KG1 (cell line): Measurements from ENCODE around the gene FUT6.
A peak's percentile ranks its signal among the peaks of the same experiment; 100 is the strongest.
"Not testable (repeated sequence)": the region's sequence is repeated elsewhere in the genome, so short reads cannot be mapped to it uniquely, and the experiment has no call there.

ENCODE experiments used
- DNase-seq: peaks from one replicate; lab custom pipeline; 2025; lab: John Stamatoyannopoulos, UW

Gene FUT6

GRCh38 chr19:5857203-5858081 is 17.9 kb upstream of the FUT6 start:
- no peak for DNase-seq

- not testable (repeated sequence) for DNase-seq
Observed at GRCh38 chr19:5855151-5855550, 15.6 kb upstream of the FUT6 start.

DNA sequence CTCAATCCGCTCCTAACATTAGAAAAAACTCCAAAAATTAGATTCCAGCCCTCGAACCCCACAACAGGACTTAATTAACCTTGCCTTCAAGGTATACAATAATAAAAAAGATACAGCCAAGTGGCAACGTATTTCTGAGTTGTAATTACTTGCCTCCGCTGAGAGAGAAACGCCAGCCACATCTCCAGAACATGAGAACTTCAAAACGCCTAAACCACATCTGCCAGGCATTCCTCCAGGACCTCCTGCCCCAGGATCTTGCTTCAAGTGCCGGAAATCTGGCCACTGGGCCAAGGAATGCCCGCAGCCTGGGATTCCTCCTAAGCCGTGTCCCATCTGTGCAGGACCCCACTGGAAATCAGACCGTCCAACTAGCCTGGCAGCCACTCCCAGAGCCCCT is 14.6 kb upstream of the FUT6 start:
- DNase-seq: not testable (repeated sequence)

GRCh38 chr19:5851302-5851701 is 11.8 kb upstream of the FUT6 start, which contains the start of gene FUT3:
Gene FUT3 (minus strand): TSS chr19:5851449.
- DNase-seq: no peak

DNA sequence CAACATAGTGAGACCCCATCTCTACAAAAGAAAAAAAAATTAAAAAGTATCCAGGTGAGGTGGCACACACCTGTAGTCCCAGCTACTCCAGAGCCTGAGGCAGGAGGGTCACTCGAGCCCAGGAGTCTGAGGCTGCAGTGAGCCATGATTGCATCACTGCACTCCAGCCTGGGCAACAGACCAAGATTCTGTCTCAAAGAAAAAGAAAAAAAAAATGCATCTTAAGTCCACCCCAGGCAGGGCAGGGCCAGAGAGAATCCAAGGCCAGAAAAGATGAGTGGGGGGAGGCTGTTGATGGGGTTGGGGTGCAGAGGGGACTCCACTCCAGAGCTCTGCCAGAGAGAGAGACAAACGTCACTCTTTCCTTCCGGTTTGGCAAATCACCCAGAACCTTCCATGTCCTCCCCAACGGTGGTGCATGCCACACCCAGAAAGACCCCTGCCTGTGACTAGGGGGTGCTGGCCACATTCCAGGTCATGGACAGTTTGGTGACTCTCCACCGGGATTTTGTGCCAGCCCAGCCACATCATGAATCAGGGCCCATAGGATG is 11.3 kb upstream of the FUT6 start:
- no peak for DNase-seq

DNA sequence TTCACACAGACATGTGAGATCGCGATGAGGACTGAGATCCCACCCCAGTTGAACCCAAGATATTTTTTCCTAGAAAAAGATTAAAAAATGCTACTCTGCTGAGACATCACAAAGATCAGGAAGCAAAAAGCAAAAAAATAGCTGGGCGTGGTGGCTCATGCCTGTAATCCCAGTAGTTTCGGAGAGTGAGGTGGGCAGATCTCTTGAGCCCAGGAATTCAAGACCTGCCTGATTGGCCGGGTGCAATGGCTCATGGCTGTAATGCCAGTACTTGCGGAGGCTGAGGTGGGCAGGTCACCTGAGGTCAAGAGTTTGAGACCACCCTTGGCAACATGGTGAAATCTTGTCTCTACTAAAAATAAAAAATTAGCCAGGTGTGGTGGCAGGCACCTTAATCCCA is 10.7 kb upstream of the FUT6 start:
- no peak for DNase-seq

DNA sequence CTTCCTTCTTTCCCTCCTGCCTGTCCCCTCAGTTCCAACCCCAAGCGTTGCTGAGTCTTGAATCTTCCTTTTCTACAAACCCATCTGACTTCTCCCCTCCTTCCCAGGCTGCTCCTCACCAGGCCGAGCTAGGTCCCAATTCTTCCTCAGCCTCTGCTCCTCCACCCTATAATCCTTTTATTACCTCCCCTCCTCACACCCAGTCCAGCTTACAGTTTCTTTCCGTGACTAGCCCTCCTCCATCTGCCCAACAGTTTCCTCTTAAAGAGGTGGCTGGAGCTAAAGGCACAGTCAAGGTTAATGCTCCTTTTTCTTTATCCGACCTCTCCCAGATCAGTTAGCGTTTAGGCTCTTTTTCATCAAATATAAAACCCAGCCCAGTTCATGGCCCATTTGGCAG is 9.1 kb upstream of the FUT6 start:
- DNase-seq: not testable (repeated sequence)

DNA sequence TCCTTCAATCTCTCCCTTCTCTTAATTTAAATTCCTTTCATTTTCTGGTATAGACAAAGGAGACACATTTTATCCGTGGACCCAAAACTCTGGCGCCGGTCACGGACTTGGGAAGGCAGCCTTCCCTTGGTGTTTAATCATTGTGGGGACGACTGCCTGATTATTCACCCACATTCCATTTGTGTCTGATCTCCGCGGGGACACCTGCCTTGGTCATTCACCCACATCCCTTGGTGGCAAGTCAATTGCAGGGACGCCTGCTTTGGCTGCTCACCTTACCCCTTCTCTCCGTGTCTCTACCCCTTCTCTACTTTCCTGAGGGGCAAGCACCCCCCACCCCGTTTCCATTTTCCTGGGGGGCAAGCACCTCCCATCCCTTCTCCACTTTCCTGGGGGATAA is 8.3 kb upstream of the FUT6 start:
- DNase-seq: not testable (repeated sequence)

DNA sequence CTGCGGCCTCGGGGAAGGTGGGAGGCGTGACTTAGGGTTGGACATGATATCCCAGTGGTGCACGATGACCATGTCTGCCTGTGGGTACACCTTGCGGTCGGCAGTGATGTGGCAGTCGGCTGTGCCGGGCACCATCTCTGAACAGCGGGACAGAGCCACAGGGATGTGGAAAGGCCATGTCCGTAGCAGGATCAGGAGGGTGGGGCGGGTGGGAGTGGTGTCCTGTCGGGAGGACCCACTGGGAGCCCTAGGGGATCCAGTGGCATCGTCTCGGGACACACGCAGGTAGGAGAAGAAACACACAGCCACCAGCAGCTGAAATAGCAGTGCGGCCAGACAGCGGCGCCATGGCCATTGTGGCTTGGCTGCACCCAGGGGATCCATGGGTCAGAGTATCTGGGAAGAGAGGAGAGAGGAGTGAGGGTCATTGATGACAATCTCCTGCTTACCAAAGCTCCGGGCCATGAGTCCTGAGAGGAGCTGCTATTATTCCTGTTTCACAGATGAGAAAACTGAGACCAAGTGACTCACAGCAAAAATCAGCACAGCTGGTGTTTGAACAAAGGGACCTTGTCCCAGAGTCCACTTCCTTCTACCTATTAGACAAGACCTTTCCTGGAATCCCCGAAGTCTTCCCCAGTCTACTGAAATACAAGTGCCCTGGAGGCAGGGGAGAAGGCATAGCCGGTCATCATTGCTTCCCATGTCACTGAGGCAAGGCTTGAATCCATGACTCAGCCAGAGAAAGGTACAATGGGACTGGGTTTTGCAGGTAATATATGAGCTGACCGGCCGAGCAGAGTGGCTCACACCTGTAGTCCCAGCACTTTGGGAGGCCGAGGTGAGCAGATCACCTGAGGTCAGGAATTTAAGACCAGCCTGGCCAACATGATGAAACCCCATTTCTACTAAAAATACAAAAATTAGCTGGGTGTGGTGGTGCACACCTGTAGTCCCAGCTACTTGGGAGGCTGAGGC is 5.2 kb upstream of the FUT6 start:
- DNase-seq: no peak

- DNase-seq: no peak
Observed at GRCh38 chr19:5843295-5843927, 3.9 kb upstream of the FUT6 start.

DNA sequence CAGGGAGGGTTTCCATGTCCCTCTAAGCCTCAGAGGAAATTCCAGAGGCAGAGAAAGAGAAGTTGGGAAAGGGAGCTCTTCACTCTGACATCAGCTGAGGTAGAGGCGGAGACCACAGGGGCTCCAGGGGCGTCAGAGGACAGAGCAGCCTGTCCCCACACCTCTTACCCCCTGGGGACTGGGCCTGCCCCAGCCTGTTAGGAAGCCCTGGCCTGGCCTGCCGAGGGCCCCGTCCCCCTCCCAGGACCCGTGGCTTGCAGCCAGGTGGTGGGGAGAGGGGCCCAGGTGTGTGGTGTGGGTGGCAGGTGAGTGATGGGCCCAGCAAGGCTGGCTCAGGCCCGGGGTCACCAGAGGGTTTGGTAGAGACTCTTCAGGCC is 2.2 kb upstream of the FUT6 start:
- not testable (repeated sequence) for DNase-seq

DNA sequence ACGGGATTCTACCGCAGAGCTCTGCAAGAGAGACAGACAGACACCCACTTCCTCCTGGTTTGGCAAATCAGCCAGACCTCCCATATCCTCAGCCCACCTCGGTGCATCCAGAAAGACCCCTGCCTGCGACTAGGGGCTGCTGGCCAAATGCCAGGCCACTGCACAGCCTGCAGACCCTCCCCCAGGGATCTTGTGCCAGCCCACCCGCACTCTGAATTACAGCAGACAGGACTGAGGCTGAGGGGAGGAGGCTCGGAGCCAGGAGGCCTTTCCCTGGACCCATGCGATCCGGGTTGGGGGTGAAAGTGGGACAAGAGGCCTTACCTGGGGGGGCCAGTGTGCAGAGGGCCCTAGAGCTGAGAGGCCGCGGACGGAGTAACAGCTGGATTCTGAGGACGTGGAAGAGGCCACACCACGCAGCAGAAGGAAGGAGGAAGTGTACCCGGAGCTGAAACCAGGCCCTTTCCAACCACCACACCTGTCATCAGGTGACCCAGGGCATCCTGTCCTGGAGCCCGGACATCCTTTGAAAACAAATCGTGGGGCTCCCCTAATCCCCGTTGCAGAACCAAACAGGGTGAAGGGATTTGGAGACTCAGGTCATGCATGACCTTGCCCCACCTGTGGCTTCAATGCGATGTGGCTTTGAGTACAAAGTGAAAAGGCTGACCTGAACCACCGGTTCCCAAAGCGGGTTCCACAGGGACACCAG is 993 bp downstream of the FUT6 start:
- DNase-seq: no peak

- DNase-seq: no peak
Observed at GRCh38 chr19:5837761-5838352, 1.6 kb downstream of the FUT6 start.

DNA sequence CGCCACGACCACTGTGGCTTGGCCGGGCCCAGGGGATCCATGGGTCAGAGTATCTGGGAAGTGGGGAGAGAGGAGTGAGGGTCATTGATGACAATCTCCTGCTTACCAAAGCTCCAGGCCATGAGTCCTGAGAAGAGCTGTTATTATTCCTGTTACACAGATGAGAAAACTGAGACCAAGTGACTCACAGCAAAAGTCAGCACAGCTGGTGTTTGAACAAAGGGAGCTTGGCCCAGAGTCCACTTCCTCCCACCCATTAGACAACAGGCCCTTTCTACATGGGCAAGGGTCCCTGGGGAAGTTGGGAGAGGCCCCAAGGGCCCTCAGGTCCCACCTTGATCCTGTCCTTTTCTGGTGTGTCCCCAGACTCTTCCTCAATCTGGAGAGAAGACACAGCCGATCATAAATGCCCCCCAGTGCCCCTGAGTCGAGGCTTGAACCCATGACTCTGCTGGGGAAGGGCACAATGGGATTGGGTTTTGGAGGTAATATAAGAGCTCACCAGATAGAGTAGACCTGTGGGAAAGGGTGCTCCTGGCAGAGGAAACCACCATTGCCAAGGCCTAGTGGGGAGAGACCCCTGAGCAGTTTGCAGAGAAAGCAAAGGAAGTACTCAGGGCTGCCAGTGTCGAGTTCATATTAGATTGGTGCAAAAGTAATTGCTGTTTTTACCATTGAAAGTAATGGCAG is 6.8 kb downstream of the FUT6 start:
- no peak for DNase-seq

DNA sequence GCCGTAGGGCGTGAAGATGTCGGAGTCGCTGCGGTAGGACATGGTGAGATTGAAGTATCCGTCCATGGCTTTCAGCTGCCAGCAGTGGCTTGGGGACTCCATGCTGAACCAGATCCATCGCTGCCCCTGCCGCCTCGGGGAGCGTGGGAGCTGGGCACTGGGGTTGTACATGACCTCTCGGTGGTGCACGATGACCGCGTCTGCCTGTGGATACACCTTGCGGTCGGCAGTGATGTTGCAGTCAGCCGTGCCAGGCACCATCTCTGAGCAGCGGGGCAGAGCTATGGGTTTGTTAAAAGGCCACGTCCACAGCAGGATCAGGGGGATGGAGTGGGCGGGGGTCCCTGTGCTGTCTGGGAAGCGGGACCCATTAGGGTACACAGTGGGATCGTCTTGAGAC is 7.4 kb downstream of the FUT6 start:
- DNase-seq: no peak

DNA sequence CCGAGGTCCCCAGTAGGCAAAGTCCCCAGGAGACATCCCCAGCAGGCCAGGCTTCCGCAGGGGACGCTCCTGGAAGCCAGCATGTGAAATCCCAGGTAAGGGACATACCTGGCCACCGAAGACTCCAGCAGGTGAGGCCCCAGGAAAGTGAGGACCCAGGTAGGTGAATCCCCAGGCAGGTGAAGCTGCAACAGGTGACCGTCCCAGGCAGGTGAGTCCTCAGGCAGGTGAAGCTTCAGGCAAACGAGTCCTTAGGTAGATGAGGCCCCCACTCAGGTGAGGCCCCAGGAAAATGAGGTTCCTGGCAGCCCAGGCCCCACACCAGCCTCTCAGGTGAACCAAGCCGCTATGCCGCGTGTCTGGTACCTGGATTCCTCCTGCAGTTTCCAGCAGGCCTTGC is 8.3 kb downstream of the FUT6 start:
- DNase-seq: no peak

DNA sequence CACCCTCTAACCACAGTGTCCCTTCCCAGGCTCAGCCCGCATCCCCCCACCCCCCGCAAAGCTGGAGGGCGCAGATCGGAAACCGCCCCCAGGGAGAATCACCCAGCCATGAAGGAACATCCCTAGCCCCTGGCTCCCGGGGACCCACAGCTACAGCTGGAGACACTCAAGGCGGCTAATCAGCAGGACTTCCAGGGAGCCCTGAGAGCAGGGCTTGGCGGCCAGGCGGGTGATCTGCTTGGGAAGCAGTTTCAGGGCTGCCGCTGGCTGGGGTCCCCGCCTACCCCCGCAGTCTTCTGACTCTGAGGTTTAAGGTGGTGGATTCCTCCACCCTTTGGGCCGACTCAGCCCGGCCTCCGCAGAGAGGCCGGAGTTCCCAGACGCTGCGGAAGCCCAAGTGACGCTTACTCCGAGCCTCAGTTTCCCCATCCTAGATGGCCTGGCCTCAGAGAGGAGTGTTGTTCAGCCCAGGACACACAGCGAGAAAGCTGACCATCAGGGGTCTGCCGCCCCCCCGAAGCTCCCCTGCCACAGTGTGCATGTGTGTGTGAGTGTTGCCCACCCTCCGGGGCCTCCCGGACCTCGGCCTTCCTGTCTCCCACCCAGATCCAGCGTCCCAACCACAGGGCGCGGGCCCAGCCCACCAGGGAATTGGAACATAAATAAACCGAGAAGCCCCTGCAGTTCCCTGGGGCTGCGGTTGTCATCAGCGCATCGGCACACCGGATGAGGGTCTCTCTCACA is 9.8 kb downstream of the FUT6 start:
- no peak for DNase-seq

DNA sequence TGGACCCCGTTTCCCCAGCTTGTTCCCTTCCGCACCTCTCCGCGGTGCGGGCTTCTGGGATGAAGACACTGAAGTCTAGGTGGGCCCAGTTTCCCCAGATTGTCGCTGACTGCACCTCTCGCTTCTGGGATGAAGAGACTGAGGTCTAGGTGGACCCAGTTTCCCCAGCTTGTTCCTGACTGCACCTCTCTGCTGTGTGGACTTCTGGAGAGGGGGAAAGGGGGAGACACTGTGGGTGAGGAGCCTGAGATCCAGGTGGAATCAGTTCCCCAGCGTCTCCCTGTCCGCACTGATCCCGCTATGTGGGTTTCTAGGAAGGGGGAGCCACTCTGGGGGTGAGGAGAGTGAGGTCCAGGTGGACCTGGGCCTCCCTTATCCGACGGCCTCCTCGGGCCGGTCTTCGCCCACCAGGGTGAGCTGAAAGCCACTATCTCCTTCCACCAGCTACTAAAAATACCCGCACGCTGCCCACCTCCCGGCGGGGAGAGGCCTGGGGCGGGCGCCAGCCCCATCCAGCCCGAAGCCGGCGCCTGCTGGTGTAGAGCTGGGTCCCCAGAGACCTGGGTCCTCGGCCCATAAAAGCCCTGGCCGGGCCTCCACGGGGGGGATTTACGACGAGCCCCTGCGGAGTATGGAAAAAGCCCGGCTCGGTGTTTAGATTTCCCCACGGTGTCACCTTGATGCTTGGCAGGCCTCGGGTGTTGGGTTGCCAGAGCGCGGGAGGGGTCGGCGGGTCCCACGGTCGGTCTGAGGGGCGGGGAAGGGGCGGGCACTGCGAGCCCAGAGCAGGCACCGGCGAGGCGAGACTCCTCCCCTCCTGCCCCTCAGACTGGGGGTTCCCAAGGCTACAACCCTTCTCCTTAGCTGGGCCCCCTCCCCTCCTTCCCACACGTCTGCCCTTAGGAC is 10.6 kb downstream of the FUT6 start:
- peak; percentile 59 for DNase-seq
